ENCODE results near the gene EMP1. TPM values are rescaled to one million over a fixed set of nuclear protein-coding genes. Genes with fewer than 3 reads are reported as not detected.

The EMP1 gene
- total and polyA plus RNA-seq, 2 of the 13 experiments (the other 11 are each of a cell fraction or from before 2014, with no cell fraction given) = 0.13 to 0.61 TPM

DNA sequence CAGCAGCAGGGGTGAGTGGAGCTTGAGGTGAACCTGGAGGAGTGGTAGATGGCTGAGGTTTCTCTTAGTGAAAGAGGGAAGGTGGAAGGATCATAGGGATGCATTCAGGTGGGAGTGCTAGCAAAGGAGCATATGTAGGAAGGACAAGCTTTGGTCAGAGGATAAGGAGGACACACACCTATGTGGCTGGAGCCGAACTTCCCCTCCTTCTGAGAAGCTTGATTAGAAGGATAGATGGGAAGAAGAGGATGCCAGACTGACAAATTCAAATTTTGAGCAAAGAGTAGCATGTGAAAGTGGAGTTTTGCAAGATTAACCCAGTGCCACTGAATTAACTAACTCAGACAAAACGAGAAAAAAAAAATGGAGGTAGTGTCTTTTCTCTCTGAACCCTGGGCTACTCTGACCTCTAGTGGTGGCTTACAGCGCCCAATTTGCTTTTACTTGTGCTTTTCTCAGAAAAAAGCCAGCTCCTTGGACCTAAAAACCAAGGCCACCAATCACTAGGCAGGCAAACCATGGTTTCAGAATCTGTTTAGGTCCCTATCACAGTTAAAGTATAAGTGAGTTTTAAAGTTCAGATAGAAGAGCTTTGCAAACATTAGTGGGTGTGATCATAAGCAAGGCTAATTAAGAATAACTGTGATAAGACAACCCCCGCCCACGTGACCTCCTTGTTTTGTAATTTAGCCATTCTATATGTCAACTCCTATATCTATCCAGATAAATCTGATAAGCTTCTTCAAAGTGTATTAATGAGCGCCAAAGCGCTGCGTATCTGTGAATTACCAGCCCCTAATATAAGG, 15.5 kb downstream of the EMP1 start:
- Histone ChIP-seq H3K4me3 (replicated peaks in 1 of 3; ENCODE audit: insufficient read depth in 1 of 3, low read depth in 2 of 3, low read length in 3 of 3) (peak overlapping the region in 1 of 3 experiments; percentile 32; a peak in 1 of 6 replicates), H3K27me3 (ENCODE audit: control insufficient read depth in 1 of 2, insufficient read depth in 2 of 2, low read length in 2 of 2) (peaks cover 0 to 26% of the 10 kb centered on the region in 2 experiments; a peak in 2 of 5 replicates), H3K36me3 (replicated peaks in 1 of 2; ENCODE audit: control insufficient read depth in 1 of 2, insufficient read depth in 2 of 2, low read length in 2 of 2) (no peaks in the 10 kb centered on the region), H3K4me2 (ENCODE audit: low read depth, low read length) (peak overlapping the region; percentile 63), H3K9me3 (ENCODE audit: low read length) (no peaks in the 10 kb centered on the region), H3K79me2 (ENCODE audit: insufficient read depth, low read length) (no peaks in the 10 kb centered on the region), H3K27ac (ENCODE audit: extremely low read length, insufficient read depth, low read length) (no peak overlapping the region), H4K20me1 (ENCODE audit: insufficient read depth, low read length) (no peaks in the 10 kb centered on the region), H2AFZ (ENCODE audit: low read length) (no peak overlapping the region), H3K9ac (ENCODE audit: insufficient read depth, low read depth, low read length) (peak overlapping the region; percentile 8; the same call in 1 of the 2 replicates), H3K4me1 (ENCODE audit: insufficient read depth, low read length) (peaks cover 7% of the 10 kb centered on the region)
- in situ Hi-C loops (cut with HindIII; ENCODE audit: extremely low pct_ligation_motif_present, low pct_unique_long_range_greater_than_20kb) = loop anchor here (5.0 to 25.0 kb wide), 3 partner anchors 115 to 425 kb away; partner anchors contain the start of gene APOLD1
- ChIA-PET CTCF (ENCODE audit: low intra/inter-chr PET ratio, low total read pairs) (interaction anchor here (0.5 to 3.0 kb wide), 9 partner anchors 22 to 502 kb away, joined by 3 to 17 read pairs (median 4); no protein-coding TSS in a partner anchor), POLR2A (no interaction called here)
- ATAC-seq (peak; percentile 68; the same call in 2 of the 3 replicates), FAIRE-seq (peak; percentile 75), DNase-seq (ENCODE audit: low spot score) (peak; percentile 47)
- intact Hi-C loops (cut with micrococcal nuclease; ENCODE audit: unreplicated experiment) = loop anchor here (1.0 to 10.0 kb wide), 6 partner anchors 113 to 407 kb away; no protein-coding TSS in a partner anchor
- no peak for TF ChIP-seq PPARG (CRISPR knock-in tag; conservative IDR thresholded peaks at IDR 0.05)
- TF ChIP-seq, protein P1, sequence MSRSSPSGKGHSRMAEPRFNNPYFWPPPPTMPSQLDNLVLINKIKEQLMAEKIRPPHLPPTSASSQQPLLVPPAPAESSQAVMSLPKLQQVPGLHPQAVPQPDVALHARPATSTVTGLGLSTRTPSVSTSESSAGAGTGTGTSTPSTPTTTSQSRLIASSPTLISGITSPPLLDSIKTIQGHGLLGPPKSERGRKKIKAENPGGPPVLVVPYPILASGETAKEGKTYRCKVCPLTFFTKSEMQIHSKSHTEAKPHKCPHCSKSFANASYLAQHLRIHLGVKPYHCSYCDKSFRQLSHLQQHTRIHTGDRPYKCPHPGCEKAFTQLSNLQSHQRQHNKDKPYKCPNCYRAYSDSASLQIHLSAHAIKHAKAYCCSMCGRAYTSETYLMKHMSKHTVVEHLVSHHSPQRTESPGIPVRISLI (CRISPR knock-in tag; IDR thresholded peaks at IDR 0.05; ENCODE audit: borderline replicate concordance) = peak; percentile 87
- TF ChIP-seq TBX3 (IDR thresholded peaks at IDR 0.05; ENCODE audit: borderline replicate concordance) = no peak
- peak; percentile 80 for TF ChIP-seq SMC3 (IDR thresholded peaks at IDR 0.05; ENCODE audit: low read length)
- TF ChIP-seq RBM22 (optimal IDR thresholded peaks at IDR 0.05; ENCODE audit: low read length) = no peak
- no peak for TF ChIP-seq SOX6 (IDR thresholded peaks at IDR 0.05)
- 0 out of 2 replicates have a peak, but pooled peaks have one; percentile 13 for TF ChIP-seq SOX6 (CRISPR knock-in tag; IDR thresholded peaks at IDR 0.05)
- TF ChIP-seq ZNF607 (CRISPR knock-in tag; IDR thresholded peaks at IDR 0.05; ENCODE audit: borderline replicate concordance) = no peak
- TF ChIP-seq, protein P2, sequence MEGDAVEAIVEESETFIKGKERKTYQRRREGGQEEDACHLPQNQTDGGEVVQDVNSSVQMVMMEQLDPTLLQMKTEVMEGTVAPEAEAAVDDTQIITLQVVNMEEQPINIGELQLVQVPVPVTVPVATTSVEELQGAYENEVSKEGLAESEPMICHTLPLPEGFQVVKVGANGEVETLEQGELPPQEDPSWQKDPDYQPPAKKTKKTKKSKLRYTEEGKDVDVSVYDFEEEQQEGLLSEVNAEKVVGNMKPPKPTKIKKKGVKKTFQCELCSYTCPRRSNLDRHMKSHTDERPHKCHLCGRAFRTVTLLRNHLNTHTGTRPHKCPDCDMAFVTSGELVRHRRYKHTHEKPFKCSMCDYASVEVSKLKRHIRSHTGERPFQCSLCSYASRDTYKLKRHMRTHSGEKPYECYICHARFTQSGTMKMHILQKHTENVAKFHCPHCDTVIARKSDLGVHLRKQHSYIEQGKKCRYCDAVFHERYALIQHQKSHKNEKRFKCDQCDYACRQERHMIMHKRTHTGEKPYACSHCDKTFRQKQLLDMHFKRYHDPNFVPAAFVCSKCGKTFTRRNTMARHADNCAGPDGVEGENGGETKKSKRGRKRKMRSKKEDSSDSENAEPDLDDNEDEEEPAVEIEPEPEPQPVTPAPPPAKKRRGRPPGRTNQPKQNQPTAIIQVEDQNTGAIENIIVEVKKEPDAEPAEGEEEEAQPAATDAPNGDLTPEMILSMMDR (CRISPR knock-in tag; IDR thresholded peaks at IDR 0.05) = peak; percentile 76
- peak; percentile 67 for TF ChIP-seq RAD21 (CRISPR knock-in tag; IDR thresholded peaks at IDR 0.05)
- TF ChIP-seq STAG1 (CRISPR knock-in tag; IDR thresholded peaks at IDR 0.05) = peak; percentile 79
- no TSS peak for BruUV-seq (replicated peaks)
- 33% methylated on average over 8 of the region's 8 CpGs for WGBS (ENCODE audit: low lambda C conversion rate)

All from HepG2 (cell line).